OCI-LY7 (cell line): ENCODE results near the gene KCNMA1. TPM values are rescaled to one million over a fixed set of nuclear protein-coding genes. Genes with fewer than 3 reads are reported as not detected.

Experiments used
- BruUV-seq: library from RNA; stranded (reverse); fragments of 400-500 nt; replicated peaks from 2 replicates; lab custom pipeline; 2021; lab: Mats Ljungman, UMichigan
- CTCF ChIA-PET: fragments of 300-600 bp; sonication (Branson Sonifier 250); formaldehyde crosslinking; loops from one replicate; lab custom pipeline; 2022; ENCODE audit warnings: antibody characterized with exemption; ENCODE audit not compliant: unreplicated experiment; lab: Charles Lee
- POLR2A ChIA-PET: fragments of 300-600 bp; sonication (Branson Sonifier 250); formaldehyde crosslinking; loops from one replicate; lab custom pipeline; 2022; ENCODE audit warnings: antibody characterized with exemption; lab: Charles Lee
- DNase-seq: peaks from one replicate; pipeline ENCODE4 v3.0.0-alpha.2; 2015; ENCODE audit warnings: low spot score
- H2AFZ ChIP-seq: fragments of 200-600 bp; sonication (generic), shearing (Covaris generic); 2 replicates; pipeline ENCODE4 v1.6.1; 2014; ENCODE audit warnings: mild to moderate bottlenecking, antibody characterized with exemption, low read length, moderate library complexity
- H3K27ac ChIP-seq: fragments of 200-600 bp; sonication (generic); 2 replicates; pipeline ENCODE4 v1.5.1; 2014; ENCODE audit warnings: mixed run types, low read depth, mild to moderate bottlenecking, moderate library complexity, low read length, inconsistent platforms; ENCODE audit not compliant: poor library complexity, severe bottlenecking
- H3K36me3 ChIP-seq: fragments of 200-600 bp; sonication (generic); 2 replicates; pipeline ENCODE4 v1.6.1; 2014; ENCODE audit warnings: mild to moderate bottlenecking, antibody characterized with exemption, low read length, moderate library complexity, mixed read lengths; ENCODE audit not compliant: insufficient read depth
- H3K4me1 ChIP-seq: fragments of 200-600 bp; sonication (generic); 2 replicates; pipeline ENCODE4 v1.5.1; 2014; ENCODE audit warnings: mild to moderate bottlenecking, low read length; ENCODE audit not compliant: insufficient read depth, poor library complexity, severe bottlenecking
- H3K4me2 ChIP-seq: fragments of 200-600 bp; sonication (generic); 2 replicates; pipeline ENCODE4 v1.6.1; 2014; ENCODE audit warnings: mild to moderate bottlenecking, low read length
- H3K4me3 ChIP-seq: fragments of 200-600 bp; sonication (generic); 2 replicates; pipeline ENCODE4 v1.5.1; 2014; ENCODE audit warnings: mild to moderate bottlenecking, low read depth, low read length; ENCODE audit not compliant: poor library complexity, severe bottlenecking
- H3K79me2 ChIP-seq: fragments of 200-600 bp; sonication (generic); 2 replicates; pipeline ENCODE4 v1.6.1; 2016; ENCODE audit warnings: low read depth, mild to moderate bottlenecking, low read length, moderate library complexity, mixed read lengths; ENCODE audit not compliant: insufficient read depth
- H3K9me2 ChIP-seq: fragments of 200-600 bp; sonication (generic); 2 replicates; pipeline ENCODE4 v1.6.1; 2016; ENCODE audit warnings: mild to moderate bottlenecking, low read length, mixed read lengths; ENCODE audit not compliant: insufficient read depth
- H3K9me3 ChIP-seq: fragments of 200-600 bp; sonication (generic); 2 replicates; pipeline ENCODE4 v1.6.1; 2014; ENCODE audit warnings: mild to moderate bottlenecking, mixed run types, low read length, mixed read lengths
- H4K20me1 ChIP-seq: fragments of 200-600 bp; sonication (generic); 2 replicates; pipeline ENCODE4 v1.6.1; 2014; ENCODE audit warnings: mild to moderate bottlenecking, antibody characterized with exemption, low read length, moderate library complexity, mixed read lengths; ENCODE audit not compliant: insufficient read depth
- CTCF ChIP-seq: fragments of 200-600 bp; sonication (generic); conservative IDR thresholded peaks from 2 replicates; pipeline ENCODE4 v1.5.1; 2014; ENCODE audit warnings: mild to moderate bottlenecking, antibody characterized with exemption, low read length, moderate library complexity, mixed read lengths
- EZH2phosphoT487 ChIP-seq: fragments of 200-600 bp; sonication (generic); IDR thresholded peaks from 2 replicates; pipeline ENCODE4 v1.6.1; 2018; ENCODE audit warnings: low read depth, borderline replicate concordance, mild to moderate bottlenecking, mixed run types, antibody characterized with exemption, low read length, moderate library complexity, mixed read lengths
- intact Hi-C: fragments of 100-400 bp; cut with micrococcal nuclease; formaldehyde crosslinking; loops from one replicate; pipeline ENCODE4 v1.10.0; 2022; ENCODE audit not compliant: unreplicated experiment
- total RNA-seq, 2 experiments: library from RNA; depleted of rRNA in 1 of 2; stranded (reverse); fragments of >200 nt in 1 of 2; shearing (Covaris generic) in 1 of 2; gene quantifications; 2 replicates each; pipeline ENCODE4 v1.2.3, GENCODE V29; 2014 to 2022

KCNMA1 gene
- total RNA-seq, 2 experiments from 2014 or later, result not detected

GRCh38 chr10:77034240-77034639, 603.4 kb downstream of the KCNMA1 start:
- intact Hi-C loops, result no loop called here

GRCh38 chr10:77032188-77032570, 605.4 kb downstream of the KCNMA1 start:
- CTCF ChIA-PET, result no interaction called here
- BruUV-seq, result no TSS peak
- H4K20me1 ChIP-seq, result no peaks in the 10 kb centered on the region
- no peaks in the 10 kb centered on the region for H3K9me3 ChIP-seq
- TF ChIP-seq CTCF, result no peak
- TF ChIP-seq EZH2phosphoT487, result no peak
- H2AFZ ChIP-seq, result no peak overlapping the region
- no peak overlapping the region for H3K4me2 ChIP-seq
- no peaks in the 10 kb centered on the region for H3K9me2 ChIP-seq
- H3K4me1 ChIP-seq, result no peaks in the 10 kb centered on the region
- POLR2A ChIA-PET, result interaction anchor here (0.7 kb wide), 1 partner anchor 904 kb away, joined by 6 read pairs; no protein-coding TSS in a partner anchor
- intact Hi-C loops, result no loop called here
- H3K27ac ChIP-seq, result no peak overlapping the region
- no peaks in the 10 kb centered on the region for H3K36me3 ChIP-seq
- H3K79me2 ChIP-seq, result no peaks in the 10 kb centered on the region
- DNase-seq, result no peak
- no peak overlapping the region for H3K4me3 ChIP-seq

More at GRCh38 chr10:77034240-77034639, 603.4 kb downstream of the KCNMA1 start:
- Histone ChIP-seq H3K79me2 (no peaks in the 10 kb centered on the region), H3K9me3 (no peaks in the 10 kb centered on the region), H3K36me3 (no peaks in the 10 kb centered on the region), H3K4me3 (no peak overlapping the region), H3K27ac (no peak overlapping the region), H3K4me1 (no peaks in the 10 kb centered on the region), H2AFZ (no peak overlapping the region), H3K4me2 (no peak overlapping the region), H4K20me1 (no peaks in the 10 kb centered on the region), H3K9me2 (no peaks in the 10 kb centered on the region)
- DNase-seq, result no peak
- no TSS peak for BruUV-seq
- ChIA-PET CTCF (no interaction called here), POLR2A (no interaction called here)
- no peak for TF ChIP-seq EZH2phosphoT487
- no peak for TF ChIP-seq CTCF

- CTCF ChIA-PET, result no interaction called here
- POLR2A ChIA-PET, result interaction anchor here (0.7 kb wide), 2 partner anchors 97 to 905 kb away, joined by 3 to 6 read pairs; no protein-coding TSS in a partner anchor
- no peaks in the 10 kb centered on the region for H3K4me1 ChIP-seq
- no peak overlapping the region for H3K27ac ChIP-seq
- no peaks in the 10 kb centered on the region for H3K36me3 ChIP-seq
- H3K9me2 ChIP-seq, result no peaks in the 10 kb centered on the region
- H4K20me1 ChIP-seq, result no peaks in the 10 kb centered on the region
- no peak overlapping the region for H3K4me3 ChIP-seq
- no peaks in the 10 kb centered on the region for H3K9me3 ChIP-seq
- H3K4me2 ChIP-seq, result no peak overlapping the region
- no peak overlapping the region for H2AFZ ChIP-seq
- no TSS peak for BruUV-seq
- no peak for DNase-seq
- intact Hi-C loops, result no loop called here
- no peaks in the 10 kb centered on the region for H3K79me2 ChIP-seq
- TF ChIP-seq EZH2phosphoT487 (no peak), CTCF (no peak)
These were observed 605.9 kb downstream of the KCNMA1 start for GRCh38 chr10:77031531-77032187.
